H9 (cell line): Measurements from ENCODE around the gene DFFB. TPM values are rescaled to one million over a fixed set of nuclear protein-coding genes. Genes with fewer than 3 reads are reported as not detected.

ENCODE experiments used
- DNase-seq: peaks from one replicate; pipeline ENCODE4 v3.0.0-alpha.2; 2017
- H2AFZ ChIP-seq: one replicate; pipeline ENCODE4 v1.6.1; 2013; ENCODE audit warnings: mild to moderate bottlenecking, low read length, control low read depth, moderate library complexity
- H2AK5ac ChIP-seq: 2 replicates; pipeline ENCODE4 v1.6.1; 2013; ENCODE audit warnings: low read length, control low read depth, mixed read lengths; ENCODE audit not compliant: insufficient read length
- H2BK120ac ChIP-seq: one replicate; pipeline ENCODE4 v1.6.1; 2013; ENCODE audit warnings: low read depth, mild to moderate bottlenecking, low read length, control low read depth, inconsistent platforms; ENCODE audit not compliant: poor library complexity, severe bottlenecking
- H2BK12ac ChIP-seq: 2 replicates; pipeline ENCODE4 v1.6.1; 2013; ENCODE audit warnings: low read length, control low read depth, mixed read lengths, low read depth; ENCODE audit not compliant: insufficient read length
- H2BK15ac ChIP-seq: 2 replicates; pipeline ENCODE4 v1.6.1; 2013; ENCODE audit warnings: low read depth, low read length, control low read depth
- H2BK20ac ChIP-seq: one replicate; pipeline ENCODE4 v1.6.1; 2013; ENCODE audit warnings: low read depth, mild to moderate bottlenecking, low read length, control low read depth, inconsistent platforms; ENCODE audit not compliant: poor library complexity, severe bottlenecking
- H2BK5ac ChIP-seq: 2 replicates; pipeline ENCODE4 v1.6.1; 2013; ENCODE audit warnings: low read length, control low read depth, mixed read lengths; ENCODE audit not compliant: insufficient read length
- H3K14ac ChIP-seq: 2 replicates; pipeline ENCODE4 v1.6.1; 2013; ENCODE audit warnings: low read length, control low read depth; ENCODE audit not compliant: insufficient read depth
- H3K18ac ChIP-seq: 2 replicates; pipeline ENCODE4 v1.6.1; 2013; ENCODE audit warnings: low read depth, mild to moderate bottlenecking, mixed read lengths, low read length, control low read depth; ENCODE audit not compliant: insufficient read length
- H3K23ac ChIP-seq: 2 replicates; pipeline ENCODE4 v1.6.1; 2013; ENCODE audit warnings: low read length, control low read depth, mixed read lengths, low read depth; ENCODE audit not compliant: insufficient read length
- H3K23me2 ChIP-seq: 2 replicates; pipeline ENCODE4 v1.6.1; 2013; ENCODE audit warnings: low read depth, mild to moderate bottlenecking, mixed read lengths, low read length, control low read depth; ENCODE audit not compliant: insufficient read length, poor library complexity, severe bottlenecking
- H3K27ac ChIP-seq: 2 replicates; pipeline ENCODE4 v1.5.1; 2013; ENCODE audit warnings: low read length, control low read depth, mixed read lengths, low read depth; ENCODE audit not compliant: insufficient read length
- H3K27me3 ChIP-seq: 2 replicates; pipeline ENCODE4 v1.6.1; 2013; ENCODE audit warnings: low read length, control low read depth, inconsistent platforms; ENCODE audit not compliant: insufficient read depth
- H3K4ac ChIP-seq: 2 replicates; pipeline ENCODE4 v1.6.1; 2013; ENCODE audit warnings: low read depth, mild to moderate bottlenecking, control low read depth, inconsistent platforms, low read length, moderate library complexity
- H3K4me1 ChIP-seq: 2 replicates; pipeline ENCODE4 v1.6.1; 2013; ENCODE audit warnings: low read length, control low read depth, inconsistent platforms; ENCODE audit not compliant: insufficient read depth
- H3K4me2 ChIP-seq: 2 replicates; pipeline ENCODE4 v1.6.1; 2013; ENCODE audit warnings: low read length, control low read depth, mixed read lengths; ENCODE audit not compliant: insufficient read length, insufficient read depth
- H3K56ac ChIP-seq: 2 replicates; pipeline ENCODE4 v1.6.1; 2013; ENCODE audit warnings: low read depth, mild to moderate bottlenecking, mixed read lengths, low read length, control low read depth; ENCODE audit not compliant: insufficient read length
- H3K79me1 ChIP-seq: 2 replicates; pipeline ENCODE4 v1.6.1; 2013; ENCODE audit warnings: low read depth, mild to moderate bottlenecking, moderate library complexity, low read length, control low read depth, inconsistent platforms; ENCODE audit not compliant: insufficient read depth, poor library complexity, severe bottlenecking
- H3K79me2 ChIP-seq: 2 replicates; pipeline ENCODE4 v1.6.1; 2013; ENCODE audit warnings: low read length, control low read depth, inconsistent platforms; ENCODE audit not compliant: insufficient read depth
- H3K9ac ChIP-seq: 2 replicates; pipeline ENCODE4 v1.6.1; 2013; ENCODE audit warnings: low read length, control low read depth, mixed read lengths; ENCODE audit not compliant: insufficient read length; ENCODE audit errors: extremely low read depth
- H3K9me3 ChIP-seq: one replicate; pipeline ENCODE4 v1.6.1; 2013; ENCODE audit warnings: low read depth, low read length, inconsistent platforms; ENCODE audit not compliant: control insufficient read depth
- H3T11ph ChIP-seq: one replicate; pipeline ENCODE4 v1.6.1; 2013; ENCODE audit warnings: mild to moderate bottlenecking, low read length, control low read depth, inconsistent platforms
- H4K20me1 ChIP-seq: one replicate; pipeline ENCODE4 v1.6.1; 2013; ENCODE audit not compliant: control insufficient read depth, insufficient read length, insufficient read depth
- H4K5ac ChIP-seq: 2 replicates; pipeline ENCODE4 v1.6.1; 2013; ENCODE audit warnings: low read depth, mild to moderate bottlenecking, mixed read lengths, low read length, control low read depth; ENCODE audit not compliant: insufficient read length
- H4K8ac ChIP-seq: replicated peaks from 2 replicates; pipeline ENCODE4 v1.6.1; 2013; ENCODE audit warnings: low read length, control low read depth, mixed read lengths, low read depth; ENCODE audit not compliant: insufficient read length
- H4K91ac ChIP-seq: 2 replicates; pipeline ENCODE4 v1.6.1; 2013; ENCODE audit warnings: low read depth, mild to moderate bottlenecking, moderate library complexity, mixed read lengths, low read length, control low read depth; ENCODE audit not compliant: insufficient read length
- H3K27ac Mint-ChIP-seq, 3 experiments: 2 replicates in 2 of 3; 3 replicates in 1 of 3; pipeline ENCODE4 v1.8.0; 2020 to 2021; ENCODE audit warnings: mixed read lengths in 3 of 3, mild to moderate bottlenecking in 1 of 3, moderate library complexity in 1 of 3
- H3K27me3 Mint-ChIP-seq: 2 replicates; pipeline ENCODE4 v1.8.0; 2021; ENCODE audit warnings: low read depth, mild to moderate bottlenecking, moderate library complexity, mixed read lengths
- H3K36me3 Mint-ChIP-seq, 3 experiments: 2 replicates in 2 of 3; 3 replicates in 1 of 3; pipeline ENCODE4 v1.8.0; 2020 to 2021; ENCODE audit warnings: low read depth in 3 of 3, mixed read lengths in 3 of 3; ENCODE audit not compliant: insufficient read depth in 1 of 3
- H3K4me1 Mint-ChIP-seq, 2 experiments: 2 replicates each; pipeline ENCODE4 v1.8.0; 2020; ENCODE audit warnings: mixed read lengths in 2 of 2
- H3K4me3 Mint-ChIP-seq, 2 experiments: 2 replicates in 1 of 2; 3 replicates in 1 of 2; pipeline ENCODE4 v1.8.0; 2020 to 2021; ENCODE audit warnings: mild to moderate bottlenecking in 2 of 2, mixed read lengths in 2 of 2, moderate library complexity in 1 of 2
- H3K9me3 Mint-ChIP-seq, 2 experiments: 2 replicates in 1 of 2; 3 replicates in 1 of 2; pipeline ENCODE4 v1.8.0; 2020; ENCODE audit warnings: mild to moderate bottlenecking in 2 of 2, mixed read lengths in 2 of 2, moderate library complexity in 1 of 2
- WGBS: extraction: QIAGEN DNeasy Blood & Tissue Kit; methylation state at CpG from one replicate; pipeline ENCODE4 v1.1.7; 2013; ENCODE audit warnings: missing lambda C conversion rate, low lambda C conversion rate, mixed read lengths; ENCODE audit not compliant: insufficient read length; ENCODE audit errors: extremely low coverage; 5-methylcytosine and 5-hydroxymethylcytosine counted together
- total RNA-seq: library from RNA; stranded (reverse); gene quantifications from 2 replicates; pipeline ENCODE4 v1.2.1, GENCODE V29; 2021
- TF ChIP-seq, protein P1 (sequence below): fragments of 200-600 bp; sonication (generic); conservative IDR thresholded peaks from 3 replicates; pipeline ENCODE4 v1.8.0; 2021; ENCODE audit warnings: antibody characterized with exemption, mild to moderate bottlenecking

DFFB gene
- total RNA-seq, 1 experiment from 2014 or later: 9.7 TPM

DNA sequence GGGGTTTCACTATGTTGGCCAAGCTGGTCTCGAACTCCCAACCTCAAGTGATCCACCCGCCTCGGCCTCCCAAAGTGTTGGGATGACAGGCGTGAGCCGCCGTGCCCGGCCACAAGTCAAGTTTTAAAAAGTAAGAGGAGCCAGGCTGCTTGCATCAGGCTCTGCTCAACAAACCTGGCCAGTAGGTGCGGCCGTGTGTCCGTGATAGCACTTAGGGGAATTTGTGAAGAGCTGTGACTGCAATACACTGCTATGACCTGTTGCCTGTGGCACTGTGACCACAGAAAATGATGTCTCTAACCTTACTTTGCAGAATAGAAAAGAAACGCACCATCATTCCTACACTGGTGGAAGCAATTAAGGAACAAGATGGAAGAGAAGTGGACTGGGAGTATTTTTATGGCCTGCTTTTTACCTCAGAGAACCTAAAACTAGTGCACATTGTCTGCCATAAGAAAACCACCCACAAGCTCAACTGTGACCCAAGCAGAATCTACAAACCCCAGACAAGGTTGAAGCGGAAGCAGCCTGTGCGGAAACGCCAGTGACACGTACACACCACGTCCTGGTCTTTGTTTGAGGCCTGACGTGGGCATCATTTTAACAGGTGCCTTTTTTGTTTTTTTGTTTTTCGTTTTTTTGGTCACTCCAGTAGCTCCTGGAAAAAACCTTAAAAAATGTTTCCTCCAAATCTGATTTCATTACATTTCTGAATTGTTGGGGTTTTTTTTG is 26.1 kb downstream of the DFFB start:
- Mint-ChIP-seq H3K4me1 (no peaks in the 10 kb centered on the region), H3K36me3 (peaks cover 15 to 46% (median 25%) of the 10 kb centered on the region in 3 experiments), H3K27me3 (no peaks in the 10 kb centered on the region), H3K27ac (peak overlapping the region in 1 of 3 experiments; percentile 51; a peak in 1 of 7 replicates), H3K9me3 (peaks cover 13 to 14% of the 10 kb centered on the region in 2 experiments; a peak in 4 of 5 replicates), H3K4me3 (no peak overlapping the region)
- Histone ChIP-seq H2BK15ac (no peak overlapping the region), H3K9ac (no peak overlapping the region), H2BK120ac (no peak overlapping the region), H3K79me1 (no peaks in the 10 kb centered on the region), H2AFZ (no peak overlapping the region), H2BK20ac (no peak overlapping the region), H3K56ac (no peak overlapping the region), H2AK5ac (no peak overlapping the region), H3K27ac (no peak overlapping the region), H4K8ac (no peak overlapping the region), H3K27me3 (no peaks in the 10 kb centered on the region), H3K9me3 (peaks cover 6% of the 10 kb centered on the region), H3K14ac (no peak overlapping the region), H4K91ac (no peak overlapping the region), H3T11ph (no peak overlapping the region), H3K18ac (no peak overlapping the region), H3K23me2 (no peaks in the 10 kb centered on the region), H4K5ac (no peak overlapping the region), H3K4ac (no peak overlapping the region), H4K20me1 (no peaks in the 10 kb centered on the region), H2BK12ac (no peak overlapping the region), H3K4me1 (no peaks in the 10 kb centered on the region), H3K79me2 (no peaks in the 10 kb centered on the region), H3K4me2 (no peak overlapping the region), H3K23ac (no peak overlapping the region), H2BK5ac (no peak overlapping the region)
- WGBS: no CpG with 5 or more reads among the region's 18 CpGs
- DNase-seq: no peak
- TF ChIP-seq, protein P1, sequence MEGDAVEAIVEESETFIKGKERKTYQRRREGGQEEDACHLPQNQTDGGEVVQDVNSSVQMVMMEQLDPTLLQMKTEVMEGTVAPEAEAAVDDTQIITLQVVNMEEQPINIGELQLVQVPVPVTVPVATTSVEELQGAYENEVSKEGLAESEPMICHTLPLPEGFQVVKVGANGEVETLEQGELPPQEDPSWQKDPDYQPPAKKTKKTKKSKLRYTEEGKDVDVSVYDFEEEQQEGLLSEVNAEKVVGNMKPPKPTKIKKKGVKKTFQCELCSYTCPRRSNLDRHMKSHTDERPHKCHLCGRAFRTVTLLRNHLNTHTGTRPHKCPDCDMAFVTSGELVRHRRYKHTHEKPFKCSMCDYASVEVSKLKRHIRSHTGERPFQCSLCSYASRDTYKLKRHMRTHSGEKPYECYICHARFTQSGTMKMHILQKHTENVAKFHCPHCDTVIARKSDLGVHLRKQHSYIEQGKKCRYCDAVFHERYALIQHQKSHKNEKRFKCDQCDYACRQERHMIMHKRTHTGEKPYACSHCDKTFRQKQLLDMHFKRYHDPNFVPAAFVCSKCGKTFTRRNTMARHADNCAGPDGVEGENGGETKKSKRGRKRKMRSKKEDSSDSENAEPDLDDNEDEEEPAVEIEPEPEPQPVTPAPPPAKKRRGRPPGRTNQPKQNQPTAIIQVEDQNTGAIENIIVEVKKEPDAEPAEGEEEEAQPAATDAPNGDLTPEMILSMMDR: no peak
